ENCODE data around the gene USP17L19.
"Not testable (repeated sequence)": the region's sequence is repeated elsewhere in the genome, so short reads cannot be mapped to it uniquely, and the experiment has no call there.

Gene USP17L19

GRCh38 chr4:9267319-9267718 is 14.1 kb downstream of the USP17L19 start, which contains the start of gene USP17L22:
Gene USP17L22 (plus strand): TSS chr4:9267619. CDS start chr4:9267619, 0 bp downstream.
- not testable (repeated sequence) for H3K27ac ChIP-seq; H3K27me3 ChIP-seq; H3K36me3 ChIP-seq; H3K4me1 ChIP-seq (ENCODE audit: control insufficient read depth in 1 of 2, insufficient read depth in 1 of 2, low read depth in 1 of 2, low read length in 1 of 2); H3K9me3 ChIP-seq; H3K4me3 ChIP-seq (ENCODE audit: low read depth in 1 of 2, low read length in 1 of 2)

DNA sequence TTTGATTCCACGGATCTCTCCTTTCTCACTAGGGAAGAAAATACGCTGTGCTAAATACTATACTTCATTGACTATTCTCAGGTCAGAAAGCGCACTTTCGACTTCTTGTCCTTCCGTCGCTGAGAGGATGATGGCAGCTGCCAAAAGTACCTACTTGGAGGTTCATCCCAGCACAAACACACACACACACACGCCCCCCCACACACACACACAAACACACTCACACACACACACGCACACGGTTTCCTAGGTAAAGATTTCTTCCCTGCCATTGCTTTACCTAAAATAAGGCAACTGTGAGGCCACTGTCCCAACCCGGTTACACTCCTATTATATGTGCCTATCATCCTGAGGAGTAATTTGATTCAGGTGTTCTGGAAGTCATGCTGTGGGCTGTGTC is 18.5 kb downstream of the USP17L19 start:
- not testable (repeated sequence) for H3K27me3 ChIP-seq; H3K4me3 ChIP-seq (ENCODE audit: low read depth in 1 of 2, low read length in 1 of 2); H3K4me1 ChIP-seq (ENCODE audit: control insufficient read depth in 1 of 2, insufficient read depth in 1 of 2, low read depth in 1 of 2, low read length in 1 of 2); H3K27ac ChIP-seq; H3K9me3 ChIP-seq; H3K36me3 ChIP-seq

Measured in neutrophil (primary cell).